GM23248 (cell line): ENCODE results near the gene BHLHE41. TPM values are rescaled to one million over a fixed set of nuclear protein-coding genes. Genes with fewer than 3 reads are reported as not detected.

Experiments
- DNase-seq: peaks from one replicate; pipeline ENCODE4 v3.0.0-alpha.2; 2015
- H2AFZ ChIP-seq: fragments of 200-600 bp; sonication (generic); 2 replicates; pipeline ENCODE4 v1.6.1; 2016; ENCODE audit warnings: antibody characterized with exemption
- H3F3A ChIP-seq: fragments of 200-600 bp; sonication (generic); 2 replicates; pipeline ENCODE4 v1.6.1; 2016; ENCODE audit warnings: mild to moderate bottlenecking, antibody characterized with exemption, mixed run types; ENCODE audit not compliant: insufficient read depth
- H3K27ac ChIP-seq: fragments of 200-600 bp; sonication (generic); 2 replicates; pipeline ENCODE4 v1.5.1; 2016; ENCODE audit warnings: mild to moderate bottlenecking
- H3K27me3 ChIP-seq: fragments of 200-600 bp; sonication (generic); replicated peaks from 2 replicates; pipeline ENCODE4 v1.6.1; 2016; ENCODE audit warnings: mild to moderate bottlenecking; ENCODE audit not compliant: insufficient read depth
- H3K36me3 ChIP-seq: fragments of 200-600 bp; sonication (generic); 2 replicates; pipeline ENCODE4 v1.6.1; 2016; ENCODE audit warnings: low read depth, mild to moderate bottlenecking
- H3K4me1 ChIP-seq: fragments of 200-600 bp; sonication (generic); 2 replicates; pipeline ENCODE4 v1.6.1; 2016; ENCODE audit warnings: mild to moderate bottlenecking; ENCODE audit not compliant: insufficient read depth
- H3K4me2 ChIP-seq: fragments of 200-600 bp; sonication (generic); one replicate; pipeline ENCODE4 v1.6.1; 2016; ENCODE audit warnings: mild to moderate bottlenecking; ENCODE audit not compliant: unreplicated experiment
- H3K4me3 ChIP-seq: fragments of 200-600 bp; sonication (generic); 2 replicates; pipeline ENCODE4 v1.5.1; 2016; ENCODE audit warnings: mild to moderate bottlenecking
- H3K79me2 ChIP-seq: fragments of 200-600 bp; sonication (generic); 2 replicates; pipeline ENCODE4 v1.6.1; 2016; ENCODE audit warnings: mild to moderate bottlenecking; ENCODE audit not compliant: insufficient read depth
- H3K9ac ChIP-seq: fragments of 200-600 bp; sonication (generic); 2 replicates; pipeline ENCODE4 v1.6.1; 2016; ENCODE audit warnings: mild to moderate bottlenecking
- H3K9me2 ChIP-seq: fragments of 200-600 bp; sonication (generic); 2 replicates; pipeline ENCODE4 v1.6.1; 2016; ENCODE audit warnings: mixed run types, mild to moderate bottlenecking, moderate library complexity; ENCODE audit not compliant: insufficient read depth
- H3K9me3 ChIP-seq: fragments of 200-600 bp; sonication (generic); one replicate; pipeline ENCODE4 v1.6.1; 2017; ENCODE audit warnings: low read depth
- H4K20me1 ChIP-seq: fragments of 200-600 bp; sonication (generic); 2 replicates; pipeline ENCODE4 v1.6.0; 2016; ENCODE audit not compliant: insufficient read depth
- EZH2 ChIP-seq: fragments of 200-600 bp; sonication (generic); IDR thresholded peaks from 2 replicates; pipeline ENCODE4 v1.6.1; 2018; ENCODE audit warnings: antibody characterized with exemption, mild to moderate bottlenecking; ENCODE audit not compliant: insufficient read depth, poor library complexity, severe bottlenecking
- EZH2phosphoT487 ChIP-seq: fragments of 200-600 bp; sonication (generic); IDR thresholded peaks from 2 replicates; pipeline ENCODE4 v1.6.1; 2018; ENCODE audit warnings: antibody characterized with exemption, moderate library complexity, mild to moderate bottlenecking, low read depth; ENCODE audit not compliant: insufficient read depth
- WGBS, 2 experiments: methylation state at CpG; one replicate each; pipeline ENCODE4 v1.1.6; 2015 to 2017; ENCODE audit warnings: low lambda C conversion rate in 2 of 2, low coverage in 1 of 2; ENCODE audit errors: missing lambda C conversion rate in 2 of 2; 5-methylcytosine and 5-hydroxymethylcytosine counted together
- in situ Hi-C: fragments of 300-500 bp; cut with MboI; formaldehyde crosslinking; loops from 2 replicates; pipeline ENCODE4 v1.15.0; 2020
- polyA plus RNA-seq: library from polyadenylated mRNA; unstranded; fragments of >200 nt; fragmentation: Nextera tagmentation; extraction: Ambion mirVana; gene quantifications from 2 replicates; pipeline ENCODE4 v1.2.1, GENCODE V29; 2016
- total RNA-seq: library from RNA; depleted of rRNA; stranded (reverse); fragments of >200 nt; shearing (Covaris generic); gene quantifications from 2 replicates; pipeline ENCODE4 v1.2.3, GENCODE V29; 2014

BHLHE41 gene
- total and polyA plus RNA-seq, 2 experiments from 2014 or later, result 0.76 to 1.3 TPM

DNA sequence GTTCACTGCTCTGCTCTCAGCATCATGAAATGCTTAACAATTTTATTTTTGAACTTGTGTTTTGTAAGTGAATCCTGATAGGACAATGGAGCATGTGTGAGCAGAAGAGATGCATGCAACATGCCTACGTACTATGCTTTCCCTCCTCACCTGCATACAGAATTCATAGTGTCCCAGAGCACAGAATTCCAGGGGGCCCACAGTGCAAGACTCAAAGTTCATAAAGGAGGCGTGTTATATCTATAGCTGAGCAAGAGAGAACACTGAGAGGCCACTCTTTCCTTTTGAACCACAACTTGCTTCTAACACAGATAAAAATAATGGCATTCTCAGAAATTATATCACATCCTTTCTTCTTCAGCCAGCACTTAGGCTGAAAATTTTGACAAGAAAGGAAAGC is 28.8 kb downstream of the BHLHE41 start:
- no peak overlapping the region for H3K4me2 ChIP-seq
- 95 to 100% methylated on average over 2 of the region's 2 CpGs for WGBS, 2 experiments
- H3K9me3 ChIP-seq, result no peaks in the 10 kb centered on the region
- H4K20me1 ChIP-seq, result no peaks in the 10 kb centered on the region
- H2AFZ ChIP-seq, result no peak overlapping the region
- no peaks in the 10 kb centered on the region for H3K79me2 ChIP-seq
- H3K27ac ChIP-seq, result no peak overlapping the region
- peaks cover 10% of the 10 kb centered on the region for H3K4me1 ChIP-seq
- no peaks in the 10 kb centered on the region for H3K9me2 ChIP-seq
- peaks cover 8% of the 10 kb centered on the region for H3F3A ChIP-seq
- TF ChIP-seq EZH2phosphoT487 (no peak), EZH2 (no peak)
- H3K36me3 ChIP-seq, result no peaks in the 10 kb centered on the region
- no peak for DNase-seq
- in situ Hi-C loops, result no loop called here
- no peak overlapping the region for H3K4me3 ChIP-seq
- H3K27me3 ChIP-seq, result no peaks in the 10 kb centered on the region
- no peak overlapping the region for H3K9ac ChIP-seq

DNA sequence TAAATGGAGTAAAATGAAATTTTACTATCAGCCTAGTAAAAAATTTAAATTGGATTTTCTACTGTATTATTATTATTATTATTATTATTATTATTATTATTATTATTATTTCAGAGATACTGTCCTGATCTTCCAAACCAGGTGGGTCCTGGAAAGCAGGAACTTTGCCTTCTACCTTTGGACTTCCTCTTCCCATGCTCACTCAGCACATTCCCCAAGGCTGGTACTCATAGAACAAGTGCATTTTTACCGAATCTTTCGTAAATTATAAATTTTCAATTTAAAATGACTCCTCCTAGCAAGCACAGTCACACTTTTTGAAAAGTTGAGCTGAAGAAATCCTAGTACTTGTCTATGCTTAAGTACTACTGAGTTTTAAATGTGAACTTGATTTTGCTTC is 29.7 kb downstream of the BHLHE41 start:
- H3K9me2 ChIP-seq, result no peaks in the 10 kb centered on the region
- no peak overlapping the region for H3K27ac ChIP-seq
- WGBS, 2 experiments, result 100% methylated on average over 2 of the region's 2 CpGs
- no peaks in the 10 kb centered on the region for H3K36me3 ChIP-seq
- H3K4me2 ChIP-seq, result no peak overlapping the region
- no peak for DNase-seq
- no peak overlapping the region for H2AFZ ChIP-seq
- H3K4me3 ChIP-seq, result no peak overlapping the region
- H3K79me2 ChIP-seq, result no peaks in the 10 kb centered on the region
- TF ChIP-seq EZH2phosphoT487 (no peak), EZH2 (no peak)
- in situ Hi-C loops, result no loop called here
- H3K9ac ChIP-seq, result no peak overlapping the region
- H3F3A ChIP-seq, result peaks cover 8% of the 10 kb centered on the region
- no peaks in the 10 kb centered on the region for H3K9me3 ChIP-seq
- no peaks in the 10 kb centered on the region for H4K20me1 ChIP-seq
- no peaks in the 10 kb centered on the region for H3K27me3 ChIP-seq
- peaks cover 10% of the 10 kb centered on the region for H3K4me1 ChIP-seq

DNA sequence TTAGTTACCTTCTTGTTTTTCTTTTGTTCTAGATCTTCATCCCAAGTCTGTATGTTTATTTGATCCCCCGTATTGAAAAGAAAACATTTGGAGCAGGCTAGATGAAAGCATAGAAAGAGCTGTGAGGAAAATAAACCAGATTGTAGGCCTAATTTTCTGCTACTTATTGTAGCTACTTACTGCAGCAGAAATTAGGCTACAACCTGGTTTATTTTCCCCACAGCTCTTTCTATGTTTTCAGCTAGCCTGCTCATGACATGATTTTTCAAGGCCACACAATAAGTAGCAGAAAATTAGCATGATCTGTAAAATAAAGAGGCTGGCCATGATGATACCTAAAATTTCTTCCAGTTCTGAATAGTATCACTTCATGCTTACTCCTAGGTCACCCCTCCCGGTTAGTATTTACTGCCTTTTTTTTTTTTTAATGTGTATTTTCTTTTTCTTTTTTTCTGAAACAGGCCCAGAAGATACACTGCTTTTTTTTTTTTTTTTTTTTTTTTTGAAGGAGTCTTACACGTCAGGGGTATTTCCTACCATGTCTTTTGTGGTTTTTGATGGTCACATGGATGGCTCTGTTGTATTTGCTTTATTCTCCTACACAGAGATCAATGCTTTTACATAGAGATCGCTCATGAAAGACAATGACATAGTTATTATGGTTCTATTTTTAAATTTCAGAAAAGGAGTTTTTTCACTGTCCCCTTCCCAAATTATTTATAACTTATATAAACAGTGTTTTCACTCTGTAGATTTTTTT is 32.3 kb downstream of the BHLHE41 start:
- Histone ChIP-seq H3K9ac (no peak overlapping the region), H2AFZ (no peak overlapping the region), H3K9me2 (no peaks in the 10 kb centered on the region), H3K9me3 (no peaks in the 10 kb centered on the region), H3K27ac (no peak overlapping the region), H4K20me1 (no peaks in the 10 kb centered on the region), H3K4me2 (no peak overlapping the region), H3K79me2 (no peaks in the 10 kb centered on the region), H3K27me3 (no peaks in the 10 kb centered on the region), H3K36me3 (no peaks in the 10 kb centered on the region), H3K4me1 (peaks cover 4% of the 10 kb centered on the region), H3K4me3 (no peak overlapping the region), H3F3A (peaks cover 3% of the 10 kb centered on the region)
- WGBS, 2 experiments, result 66% methylated on average over 4 of the region's 4 CpGs
- in situ Hi-C loops, result no loop called here
- DNase-seq, result no peak
- TF ChIP-seq EZH2 (no peak), EZH2phosphoT487 (no peak)

DNA sequence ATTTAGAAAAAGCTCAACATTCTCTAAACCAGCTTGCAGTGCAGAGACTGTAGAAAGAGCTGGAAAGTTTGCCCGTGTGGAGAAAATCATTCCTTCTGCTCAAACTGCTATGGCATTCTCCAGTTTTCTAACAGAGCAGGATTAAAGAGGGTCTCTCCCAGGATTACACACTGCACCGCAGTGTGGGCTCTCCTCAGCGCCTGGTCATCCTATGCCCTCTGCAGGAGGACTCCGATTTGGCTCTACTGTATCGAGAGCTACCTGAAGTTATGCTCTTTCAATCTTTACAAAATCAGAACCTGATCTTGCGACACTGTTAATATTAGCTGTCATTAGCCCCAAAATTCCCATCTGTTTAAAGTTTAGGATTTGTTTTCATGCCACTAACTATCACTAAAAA is 33.0 kb downstream of the BHLHE41 start:
- H4K20me1 ChIP-seq, result no peaks in the 10 kb centered on the region
- 56 to 62% methylated on average over 6 of the region's 6 CpGs for whole genome bisulfite sequencing, 2 experiments
- H3K9ac ChIP-seq, result no peak overlapping the region
- in situ Hi-C loops, result no loop called here
- H2AFZ ChIP-seq, result no peak overlapping the region
- DNase-seq, result no peak
- H3K27me3 ChIP-seq, result no peaks in the 10 kb centered on the region
- H3K9me3 ChIP-seq, result no peaks in the 10 kb centered on the region
- H3K36me3 ChIP-seq, result no peaks in the 10 kb centered on the region
- no peaks in the 10 kb centered on the region for H3K79me2 ChIP-seq
- TF ChIP-seq EZH2, result no peak
- TF ChIP-seq EZH2phosphoT487, result no peak
- H3K4me1 ChIP-seq, result no peaks in the 10 kb centered on the region
- no peaks in the 10 kb centered on the region for H3K9me2 ChIP-seq
- no peak overlapping the region for H3K4me3 ChIP-seq
- no peak overlapping the region for H3K4me2 ChIP-seq
- H3K27ac ChIP-seq, result no peak overlapping the region
- H3F3A ChIP-seq, result no peaks in the 10 kb centered on the region
